HG03095 (cell line): ENCODE data around the gene ZNF501.

ENCODE experiments used
- ATAC-seq: cut with Tn5 transposase; IDR thresholded peaks from one replicate; pipeline ENCODE4 v1.9.1; 2021; ENCODE audit warnings: moderate library complexity; ENCODE audit not compliant: unreplicated experiment

Gene ZNF501

GRCh38 chr3:44729384-44729910, at the start of gene ZNF501:
ZNF501 (plus strand) TSS chr3:44729635; CDS start chr3:44734422, 4,787 bp downstream.
- ATAC-seq = peak; percentile 89

- no peak for ATAC-seq
Observed at GRCh38 chr3:44680921-44681455, 48.4 kb upstream of the ZNF501 start.

- ATAC-seq = no peak
Observed at GRCh38 chr3:44682182-44682896, 47.1 kb upstream of the ZNF501 start.

- peak; percentile 93 for ATAC-seq
Observed at GRCh38 chr3:44685128-44685800, 44.2 kb upstream of the ZNF501 start.

GRCh38 chr3:44687898-44688297, 41.5 kb upstream of the ZNF501 start:
- ATAC-seq = no peak

GRCh38 chr3:44712455-44713075, 16.9 kb upstream of the ZNF501 start, which contains the start of gene ZNF502:
ZNF502 (plus strand) TSS chr3:44712660; CDS start chr3:44720262, 7,602 bp downstream.
- no peak for ATAC-seq

- ATAC-seq = no peak
Observed at GRCh38 chr3:44721231-44722102, 8.0 kb upstream of the ZNF501 start.

- ATAC-seq = no peak
Observed at GRCh38 chr3:44722103-44722401, 7.4 kb upstream of the ZNF501 start.

- no peak for ATAC-seq
Observed at GRCh38 chr3:44734646-44735168, 5.3 kb downstream of the ZNF501 start.

- ATAC-seq = no peak
Observed at GRCh38 chr3:44761101-44761423, 31.6 kb downstream of the ZNF501 start.

- peak; percentile 80 for ATAC-seq
Observed at GRCh38 chr3:44761424-44762169, 32.2 kb downstream of the ZNF501 start, which contains the start of the genes KIAA1143 and KIF15. KIAA1143 (minus strand) TSS chr3:44761619; CDS start chr3:44761602, 17 bp downstream. KIF15 (plus strand) TSS chr3:44761794; CDS start chr3:44761866, 72 bp downstream.

GRCh38 chr3:44762170-44762677, 32.8 kb downstream of the ZNF501 start:
- ATAC-seq = no peak

- ATAC-seq = no peak
Observed at GRCh38 chr3:44762690-44763089, 33.3 kb downstream of the ZNF501 start.

GRCh38 chr3:44764248-44764647, 34.8 kb downstream of the ZNF501 start:
- no peak for ATAC-seq

- ATAC-seq = no peak
Observed at GRCh38 chr3:44771424-44772098, 42.1 kb downstream of the ZNF501 start.

GRCh38 chr3:44772099-44772442, 42.6 kb downstream of the ZNF501 start:
- ATAC-seq = no peak

GRCh38 chr3:44782891-44783290, 53.5 kb downstream of the ZNF501 start:
- no peak for ATAC-seq
